Left hindlimb (tissue), 1 donor: ENCODE data around the gene TRIM34.
"Not testable (repeated sequence)": the region's sequence is repeated elsewhere in the genome, so short reads cannot be mapped to it uniquely, and the experiment has no call there.

ENCODE experiments used
- DNase-seq: peaks from one replicate; pipeline ENCODE4 v3.0.0-alpha.2; 2018

TRIM34 gene, protein sequence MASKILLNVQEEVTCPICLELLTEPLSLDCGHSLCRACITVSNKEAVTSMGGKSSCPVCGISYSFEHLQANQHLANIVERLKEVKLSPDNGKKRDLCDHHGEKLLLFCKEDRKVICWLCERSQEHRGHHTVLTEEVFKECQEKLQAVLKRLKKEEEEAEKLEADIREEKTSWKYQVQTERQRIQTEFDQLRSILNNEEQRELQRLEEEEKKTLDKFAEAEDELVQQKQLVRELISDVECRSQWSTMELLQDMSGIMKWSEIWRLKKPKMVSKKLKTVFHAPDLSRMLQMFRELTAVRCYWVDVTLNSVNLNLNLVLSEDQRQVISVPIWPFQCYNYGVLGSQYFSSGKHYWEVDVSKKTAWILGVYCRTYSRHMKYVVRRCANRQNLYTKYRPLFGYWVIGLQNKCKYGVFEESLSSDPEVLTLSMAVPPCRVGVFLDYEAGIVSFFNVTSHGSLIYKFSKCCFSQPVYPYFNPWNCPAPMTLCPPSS

DNA sequence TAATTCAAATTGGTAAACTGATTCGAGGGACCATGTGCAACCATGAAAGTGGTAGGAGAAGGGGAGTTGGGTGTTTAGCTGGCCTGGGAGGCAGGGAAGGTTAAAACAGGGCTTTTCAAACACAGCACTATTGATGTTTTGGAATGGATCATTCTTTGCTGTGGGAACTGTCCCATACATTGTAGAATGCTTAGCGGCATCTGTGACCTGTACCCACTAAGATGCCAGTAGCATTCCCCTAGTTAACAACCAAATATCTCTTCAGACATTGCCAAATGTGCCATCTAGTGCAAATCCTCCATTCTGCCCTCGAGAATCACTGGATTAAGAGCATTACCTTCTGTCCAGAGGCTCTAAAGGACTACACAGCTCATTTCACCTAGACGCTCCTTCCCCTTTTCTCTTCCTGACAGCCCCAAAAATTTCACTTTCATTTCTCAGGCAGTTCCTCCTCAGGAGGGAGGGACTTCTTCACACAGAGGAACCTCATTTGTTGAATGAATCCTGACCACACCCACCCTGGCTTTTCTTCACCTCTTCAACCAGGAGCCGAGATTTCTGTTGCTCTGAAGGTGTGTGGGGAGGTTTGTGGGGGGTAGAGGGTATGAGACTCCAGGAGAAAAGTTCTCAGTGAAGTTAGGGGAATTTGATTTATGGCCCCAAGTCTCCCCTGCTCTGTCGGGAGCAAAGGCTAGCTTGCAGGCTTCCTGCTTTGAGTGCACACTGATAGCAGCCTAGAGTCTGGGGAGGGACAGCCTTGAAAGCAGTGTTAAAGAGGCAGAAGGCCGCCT, at the start of gene TRIM34:
TSS of gene TRIM34 (plus strand) at position 513 of the 791 bp plus-strand sequence. CDS start 7,331 bp downstream, outside the sequence.
- peak; percentile 68 for DNase-seq

DNA sequence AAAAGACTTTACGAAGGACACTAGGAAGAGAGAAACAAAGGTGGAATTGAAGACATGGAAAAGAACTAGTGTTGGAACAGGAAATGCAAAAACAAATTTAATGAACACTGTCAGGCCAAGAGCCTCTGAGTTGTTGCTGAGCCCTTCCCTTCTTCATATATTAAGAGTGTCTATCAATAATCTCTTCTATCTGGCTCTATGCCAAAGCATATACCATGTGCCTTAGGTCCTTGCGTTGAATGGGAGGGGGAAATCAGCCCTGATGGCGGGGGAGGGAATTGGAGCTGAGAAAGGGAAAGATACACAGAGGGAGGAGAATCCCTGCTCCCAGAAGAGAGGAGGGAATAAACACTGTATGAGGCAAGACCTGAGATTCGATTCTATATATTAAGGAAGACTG, 49.6 kb upstream of the TRIM34 start:
- DNase-seq: no peak

DNA sequence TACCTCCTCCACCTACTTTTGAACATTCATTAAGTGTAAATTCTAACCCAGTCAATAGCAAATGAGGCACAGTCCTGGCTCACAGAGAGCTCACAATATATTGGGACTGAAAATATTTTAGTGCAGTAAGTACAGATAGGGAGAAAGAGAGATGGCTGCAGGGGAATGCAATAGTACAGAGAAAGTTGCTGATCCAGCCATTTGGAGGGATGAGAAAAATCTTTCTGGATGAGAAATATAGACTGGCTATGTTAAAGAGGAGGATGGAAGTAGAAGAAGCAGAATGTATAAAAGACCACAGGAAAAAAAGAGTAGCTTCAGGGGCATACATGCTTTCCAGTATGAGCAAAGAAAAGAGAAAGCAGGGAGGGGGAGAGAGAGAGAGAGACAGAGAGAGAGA, 47.7 kb upstream of the TRIM34 start:
- no peak for DNase-seq

DNA sequence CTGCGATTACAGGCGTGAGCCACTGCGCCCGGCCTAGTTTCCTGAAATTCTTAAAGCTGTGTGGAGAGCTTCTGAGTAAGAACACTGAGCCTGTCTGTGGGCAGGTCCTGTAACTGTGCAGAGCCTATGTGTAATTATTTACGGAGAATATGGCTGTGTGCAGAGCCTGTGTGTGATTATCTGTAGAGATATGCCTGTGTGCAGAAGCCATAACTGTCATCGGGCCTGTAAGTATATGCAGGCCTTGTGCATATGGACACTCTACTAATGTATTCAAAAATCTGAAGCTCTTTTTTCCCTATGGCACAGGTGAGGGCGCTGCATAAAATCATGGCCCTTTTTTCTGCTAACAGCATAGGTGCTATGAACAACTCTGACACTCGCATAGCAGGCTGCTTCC, 44.2 kb upstream of the TRIM34 start, which contains the start of gene OR52B6:
TSS of gene OR52B6 (plus strand) at position 301 of the 400 bp plus-strand sequence. CDS start at position 301, 0 bp downstream.
- DNase-seq: no peak

DNA sequence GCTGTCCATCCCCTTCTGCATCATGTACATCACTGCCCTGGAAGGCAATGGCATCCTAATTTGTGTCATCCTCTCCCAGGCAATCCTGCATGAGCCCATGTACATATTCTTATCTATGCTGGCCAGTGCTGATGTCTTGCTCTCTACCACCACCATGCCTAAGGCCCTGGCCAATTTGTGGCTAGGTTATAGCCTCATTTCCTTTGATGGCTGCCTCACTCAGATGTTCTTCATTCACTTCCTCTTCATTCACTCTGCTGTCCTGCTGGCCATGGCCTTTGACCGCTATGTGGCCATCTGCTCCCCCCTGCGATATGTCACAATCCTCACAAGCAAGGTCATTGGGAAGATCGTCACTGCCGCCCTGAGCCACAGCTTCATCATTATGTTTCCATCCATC, 43.8 kb upstream of the TRIM34 start:
- no peak for DNase-seq

DNA sequence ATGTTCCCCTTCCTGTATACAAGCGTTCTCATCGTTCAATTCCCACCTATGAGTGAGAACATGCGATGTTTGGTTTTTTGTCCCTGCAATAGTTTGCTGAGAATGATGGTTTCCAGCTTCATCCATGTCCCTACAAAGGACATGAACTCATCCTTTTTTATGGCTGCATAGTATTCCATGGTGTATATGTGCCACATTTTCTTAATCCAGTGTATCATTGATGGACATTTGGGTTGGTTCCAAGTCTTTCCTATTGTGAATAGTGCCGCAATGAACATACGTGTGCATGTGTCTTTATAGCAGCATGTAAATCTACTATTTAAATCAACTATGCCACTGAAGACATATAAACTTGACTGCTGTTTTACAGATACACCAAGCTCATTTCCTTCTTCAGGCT, 40.3 kb upstream of the TRIM34 start:
- not testable (repeated sequence) for DNase-seq

DNA sequence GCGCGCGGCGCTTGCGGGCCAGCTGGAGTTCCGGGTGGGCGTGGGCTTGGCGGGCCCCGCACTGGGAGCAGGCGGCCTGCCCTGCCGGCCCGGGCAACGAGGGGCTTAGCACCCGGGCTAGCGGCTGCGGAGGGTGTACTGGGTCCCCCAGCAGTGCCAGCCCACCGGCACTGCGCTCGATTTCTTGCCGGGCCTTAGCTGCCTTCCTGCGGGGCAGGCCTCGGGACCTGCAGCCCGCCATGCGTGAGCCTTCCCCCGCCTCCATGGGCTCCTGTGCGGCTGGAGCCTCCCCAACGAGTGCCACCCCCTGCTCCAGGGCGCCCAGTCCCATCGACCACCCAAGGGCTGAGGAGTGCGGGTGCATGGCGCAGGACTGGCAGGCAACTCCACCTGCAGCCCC, 34.9 kb upstream of the TRIM34 start:
- DNase-seq: not testable (repeated sequence)

DNA sequence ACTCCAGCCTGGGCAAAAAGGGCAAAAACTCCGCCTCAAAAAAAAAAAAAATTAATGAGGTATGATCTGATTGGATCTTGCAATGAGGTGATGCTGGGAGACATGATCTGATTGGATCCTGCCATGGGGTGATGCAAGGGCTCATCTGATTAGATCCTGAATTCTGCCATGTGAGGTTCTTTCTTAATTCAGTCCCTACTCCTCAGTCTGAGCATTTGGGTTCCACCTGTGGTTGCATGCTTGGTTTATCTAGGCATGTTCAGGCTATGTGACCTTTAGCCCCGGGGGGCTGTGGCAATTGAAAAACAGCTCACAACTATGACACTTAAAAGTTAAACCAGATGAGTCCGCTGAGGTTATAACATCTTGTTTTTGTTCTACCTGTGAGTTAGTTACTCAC, 33.2 kb upstream of the TRIM34 start:
- DNase-seq: no peak

DNA sequence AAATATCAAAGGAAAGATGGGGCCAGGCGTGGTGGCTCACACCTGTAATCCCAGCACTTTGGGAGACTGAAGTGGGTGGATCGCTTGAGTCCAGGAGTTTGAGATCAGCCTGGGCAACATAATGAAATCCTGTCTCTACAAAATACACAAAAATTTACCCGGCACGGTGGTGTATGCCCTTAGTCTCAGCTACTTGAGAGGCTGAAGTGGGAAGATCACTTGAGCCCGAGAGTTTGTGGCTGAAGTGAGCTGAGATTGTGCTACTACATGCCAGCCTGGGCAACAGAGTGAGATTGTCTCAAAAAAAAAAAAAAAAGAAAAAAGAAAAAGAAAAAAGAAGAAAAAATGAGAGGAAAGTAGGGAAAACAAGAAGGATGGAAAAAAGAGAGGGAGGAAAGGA, 32.2 kb upstream of the TRIM34 start:
- no peak for DNase-seq

DNA sequence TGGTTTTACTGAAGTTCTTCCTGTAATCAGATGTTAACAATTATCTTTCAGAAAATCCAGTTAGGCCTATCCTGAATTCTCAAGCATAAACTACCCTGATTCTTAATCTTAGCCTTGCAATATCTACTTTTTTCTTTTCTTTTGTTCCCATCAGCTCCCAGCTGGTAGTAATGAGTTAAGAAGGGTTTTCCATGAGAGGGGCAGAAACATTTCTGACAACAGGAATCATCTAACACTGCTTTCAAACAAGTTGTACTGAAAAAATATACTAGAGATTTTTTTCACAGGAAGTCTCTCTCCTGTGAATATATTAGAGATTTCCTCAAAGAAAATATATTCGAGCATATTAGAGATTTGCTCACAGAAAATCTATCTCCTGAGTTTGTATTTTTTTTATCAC, 31.7 kb upstream of the TRIM34 start:
- DNase-seq: no peak

DNA sequence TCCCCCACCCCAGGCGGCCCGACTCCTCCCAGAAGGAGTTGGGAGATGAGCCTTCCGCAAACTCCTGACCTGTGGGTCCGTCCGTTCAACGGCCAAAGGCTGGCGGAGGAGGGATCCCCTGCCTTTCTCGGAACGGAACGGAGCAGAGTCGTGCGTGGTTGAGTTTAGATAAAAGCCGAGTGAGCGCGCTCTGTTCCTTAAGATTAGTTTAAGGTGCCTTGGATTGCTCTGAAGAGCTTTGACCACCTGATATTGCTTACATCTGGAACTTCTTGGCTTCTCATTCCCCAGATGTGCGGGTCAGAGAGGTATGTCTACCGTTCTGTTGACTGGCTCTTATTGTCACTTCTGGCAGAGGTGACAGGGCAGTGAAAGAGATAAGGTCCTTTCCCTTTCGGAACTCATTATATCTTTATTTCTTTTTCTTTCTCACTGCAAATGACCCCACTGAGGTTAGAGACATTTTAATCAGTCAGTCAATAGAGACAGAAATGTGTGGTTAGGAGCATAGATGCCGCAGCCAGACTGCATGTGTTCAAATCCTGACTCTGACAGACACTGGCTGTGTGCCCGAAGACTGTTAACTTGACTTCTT, 28.1 kb upstream of the TRIM34 start, which contains the start of gene TRIM6:
TSS of gene TRIM6 (plus strand) at position 31 of the 595 bp plus-strand sequence. CDS start at position 292, 261 bp downstream.
- DNase-seq: peak; percentile 76

DNA sequence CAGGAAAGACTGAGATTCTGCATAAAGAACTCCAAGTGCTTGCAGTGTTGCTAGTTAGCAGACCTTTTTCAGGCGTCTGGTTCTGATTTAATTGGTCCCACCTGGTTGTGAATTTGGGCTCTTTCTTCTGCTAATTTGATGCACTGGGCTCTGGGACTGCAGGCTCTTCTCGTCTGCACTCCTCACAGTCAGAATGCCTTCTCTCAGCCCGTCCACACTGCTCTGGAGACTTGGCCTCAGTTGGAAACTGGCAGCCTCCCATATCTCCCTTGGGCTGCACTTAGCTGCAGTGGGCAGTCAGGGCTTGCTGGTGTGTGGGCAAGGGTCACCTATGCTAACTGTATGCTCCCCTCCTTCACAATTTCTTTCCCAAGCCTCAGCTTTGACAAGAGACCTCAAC, 26.8 kb upstream of the TRIM34 start:
- no peak for DNase-seq

DNA sequence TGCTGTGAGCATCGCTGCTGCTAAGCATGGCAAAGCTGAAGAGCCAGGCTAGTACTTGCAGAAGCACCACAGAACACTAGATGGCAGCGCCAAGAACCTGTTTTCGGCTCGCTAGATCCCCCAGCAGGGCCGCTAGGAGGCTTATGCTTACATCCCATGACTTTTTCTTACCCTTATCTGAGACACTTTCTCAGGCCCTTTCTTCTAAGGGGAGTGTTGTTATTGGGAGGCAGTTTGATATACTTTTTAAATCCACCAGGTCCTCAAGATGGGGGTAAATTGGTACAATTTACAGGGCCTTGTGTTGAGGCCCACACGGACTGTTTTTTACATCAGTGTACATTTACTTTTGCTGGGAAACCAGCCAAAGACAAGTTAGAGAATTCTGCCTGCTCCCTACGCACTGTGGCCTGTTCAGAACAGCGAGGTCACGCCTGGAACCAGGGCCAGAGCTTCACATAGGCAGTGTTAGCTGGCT, 24.4 kb upstream of the TRIM34 start:
- DNase-seq: peak; percentile 49

DNA sequence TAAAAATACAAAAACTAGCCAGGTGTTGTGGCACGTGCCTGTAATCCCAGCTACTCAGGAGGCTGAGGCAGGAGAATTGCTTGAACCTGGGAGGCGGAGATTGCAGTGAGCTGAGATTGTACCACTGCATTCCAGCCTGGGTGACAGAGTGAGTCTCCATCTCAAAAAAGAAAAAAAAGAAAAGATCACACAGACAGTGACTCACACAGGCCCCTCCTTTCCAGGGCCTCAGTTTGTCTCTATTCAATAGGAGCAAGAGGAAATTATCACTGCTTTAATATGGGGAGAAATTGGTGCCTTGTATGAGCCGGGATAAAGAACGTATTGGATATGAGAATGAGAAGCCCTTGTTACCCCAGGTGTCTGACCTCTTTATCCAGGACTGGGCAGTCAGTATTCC, 22.0 kb upstream of the TRIM34 start:
- not testable (repeated sequence) for DNase-seq

DNA sequence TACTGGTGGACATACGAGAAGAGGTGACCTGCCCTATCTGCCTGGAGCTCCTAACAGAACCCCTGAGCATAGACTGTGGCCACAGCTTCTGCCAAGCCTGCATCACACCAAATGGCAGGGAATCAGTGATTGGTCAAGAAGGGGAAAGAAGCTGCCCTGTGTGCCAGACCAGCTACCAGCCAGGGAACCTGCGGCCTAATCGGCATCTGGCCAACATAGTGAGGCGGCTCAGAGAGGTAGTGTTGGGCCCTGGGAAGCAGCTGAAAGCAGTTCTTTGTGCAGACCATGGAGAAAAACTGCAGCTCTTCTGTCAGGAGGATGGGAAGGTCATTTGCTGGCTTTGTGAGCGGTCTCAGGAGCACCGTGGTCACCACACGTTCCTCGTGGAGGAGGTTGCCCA, 21.5 kb upstream of the TRIM34 start:
- DNase-seq: peak; percentile 37

DNA sequence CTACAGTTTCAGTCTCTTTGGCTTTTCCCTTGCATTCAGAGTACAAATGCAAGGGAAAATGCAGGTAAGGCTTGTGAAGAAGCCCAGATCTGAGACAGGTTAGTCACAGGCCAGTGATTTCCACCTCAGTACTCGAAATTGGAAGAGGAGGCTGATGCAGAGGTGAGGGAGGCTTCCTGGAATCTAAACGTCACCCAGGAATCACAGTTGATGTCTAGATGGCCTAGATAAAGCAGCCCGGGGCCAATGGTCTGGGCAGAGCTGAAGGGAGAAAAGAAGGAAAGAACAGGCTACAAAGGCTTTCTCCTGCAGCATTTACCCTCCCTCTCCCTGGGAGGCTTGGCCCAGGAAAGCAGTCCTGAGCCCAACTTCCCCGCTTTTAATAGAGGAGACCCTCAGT, 19.9 kb upstream of the TRIM34 start:
- DNase-seq: no peak

DNA sequence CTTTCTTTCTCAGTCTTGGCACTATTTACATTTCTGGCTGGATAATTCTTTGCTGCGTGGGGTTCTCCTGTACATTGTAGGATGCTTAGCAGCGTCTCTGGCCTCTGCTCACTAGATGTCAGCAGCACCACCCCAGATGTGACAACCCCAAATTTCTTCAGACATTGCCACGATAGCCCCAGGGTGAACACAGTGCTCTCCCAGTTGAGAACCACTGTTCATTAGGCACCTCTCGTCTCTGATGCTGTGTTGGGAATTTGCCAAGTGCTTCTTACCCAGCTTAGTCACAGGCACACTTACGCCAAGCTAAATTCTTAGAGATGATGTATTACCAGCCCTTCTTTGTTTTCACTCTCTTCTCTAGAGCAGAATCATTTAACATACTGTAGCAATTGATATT, 19.0 kb upstream of the TRIM34 start:
- no peak for DNase-seq

DNA sequence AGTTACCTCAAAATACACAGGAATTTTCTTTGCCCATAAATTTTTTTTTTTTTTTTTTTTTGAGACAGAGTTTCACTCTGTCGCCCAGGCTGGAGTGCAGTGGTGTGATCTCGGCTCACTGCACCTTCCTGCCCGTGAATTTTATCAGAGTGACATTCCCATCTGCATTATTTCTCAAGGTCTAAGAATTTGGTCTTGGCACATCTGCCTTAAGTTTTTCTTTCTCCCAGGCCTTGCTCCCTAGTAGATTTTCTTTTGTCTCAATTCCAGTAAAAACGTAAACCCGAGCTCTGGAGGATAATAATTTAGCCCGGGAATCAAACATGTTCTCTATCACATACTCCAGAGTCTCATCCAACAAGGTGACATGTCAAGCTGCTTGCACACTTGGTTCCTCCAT, 16.0 kb upstream of the TRIM34 start:
- DNase-seq: no peak

DNA sequence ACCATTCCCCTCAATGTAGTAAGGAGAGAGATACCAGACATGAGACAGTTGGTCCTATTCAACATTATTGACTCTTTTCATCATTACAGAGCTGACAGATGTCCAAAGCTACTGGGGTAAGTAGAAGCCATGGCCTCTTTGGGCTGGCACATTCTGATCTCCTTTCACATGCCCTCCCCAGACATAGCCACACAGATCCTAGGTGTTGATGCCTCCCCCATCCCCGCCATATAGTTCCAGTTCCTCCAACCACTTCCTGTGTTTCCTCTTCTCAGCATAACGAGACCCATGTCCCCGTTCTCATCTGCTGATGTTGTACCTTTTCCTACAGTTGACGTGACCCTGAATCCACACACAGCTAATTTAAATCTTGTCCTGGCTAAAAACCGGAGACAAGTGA, 14.4 kb upstream of the TRIM34 start:
- DNase-seq: no peak

DNA sequence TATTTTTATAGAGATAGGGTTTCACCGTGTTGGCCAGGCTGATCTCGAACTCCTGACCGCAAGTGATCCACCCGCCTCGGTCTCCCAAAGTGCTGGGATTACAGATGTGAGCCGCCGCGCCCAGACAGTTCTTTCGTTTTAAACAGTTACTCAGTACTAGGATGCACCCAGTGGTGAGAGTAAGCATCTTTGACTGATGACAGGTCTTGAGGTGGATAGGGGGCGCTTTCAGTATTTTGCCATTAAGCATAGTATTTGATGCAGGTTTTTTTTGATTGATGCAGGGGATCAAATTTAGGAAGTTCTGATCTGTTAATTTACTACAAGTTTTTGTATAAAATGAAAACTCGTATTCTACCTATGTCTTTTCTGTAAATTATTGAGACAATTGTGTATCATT, 13.2 kb upstream of the TRIM34 start:
- DNase-seq: no peak

DNA sequence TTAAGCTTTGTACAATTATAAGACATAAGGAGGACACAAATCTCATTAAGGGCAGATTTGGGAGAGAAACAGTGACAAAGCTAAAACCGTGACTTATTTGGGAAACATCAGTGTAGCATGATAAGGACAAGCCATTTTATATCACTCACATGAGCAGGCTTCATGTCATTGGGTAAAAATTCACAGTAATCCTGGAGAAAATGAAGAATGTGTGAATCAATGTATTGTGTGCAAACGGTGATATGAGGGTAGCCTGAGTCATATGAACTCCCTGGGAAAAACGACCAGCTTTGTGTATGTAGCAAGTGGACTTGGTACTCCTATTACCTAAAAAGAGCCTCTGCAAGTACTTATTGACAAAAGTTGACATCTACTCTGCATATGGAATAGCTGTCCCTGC, 6.0 kb upstream of the TRIM34 start:
- DNase-seq: no peak

DNA sequence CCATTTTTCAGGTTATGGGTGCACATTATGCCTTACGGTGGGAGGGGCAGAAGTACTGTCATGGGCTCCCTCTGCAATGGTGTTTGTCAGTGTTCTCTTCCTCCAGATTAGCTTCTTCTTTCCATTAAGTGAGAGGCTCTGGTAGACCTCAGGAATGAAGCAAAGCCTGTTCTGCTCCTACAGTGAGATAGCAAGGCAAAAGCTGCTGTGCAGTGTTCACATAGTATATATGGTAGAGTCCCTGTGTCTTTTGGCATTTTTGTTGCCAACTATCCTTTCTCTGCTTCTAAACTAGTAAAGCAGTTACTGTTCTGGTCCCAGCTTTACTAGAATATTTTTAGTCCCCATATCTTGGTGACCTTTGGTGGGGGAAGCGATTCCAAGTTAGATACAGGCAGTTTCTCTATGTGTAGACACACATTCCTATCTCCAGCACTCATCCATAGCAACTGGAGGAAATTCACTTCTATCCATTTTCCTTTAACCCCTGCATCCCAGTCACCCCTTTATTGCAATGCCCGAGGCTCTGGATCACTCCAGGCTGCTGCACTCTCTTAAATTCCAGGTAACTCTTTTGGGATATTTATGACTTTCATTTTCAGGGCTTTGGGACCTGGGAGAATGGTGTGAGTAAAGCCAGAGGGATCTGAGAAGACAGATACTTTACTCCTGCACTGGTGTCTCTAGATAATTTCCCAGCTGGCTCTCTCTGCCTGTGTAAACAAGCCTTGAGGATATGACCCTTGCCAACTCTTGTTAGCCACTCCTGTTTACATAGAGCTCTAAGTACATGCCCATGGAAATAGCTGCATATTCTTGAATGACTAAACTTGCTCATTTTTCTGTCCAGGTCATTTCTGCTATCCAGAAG, 3.9 kb upstream of the TRIM34 start:
- DNase-seq: no peak
